GM18498 (cell line): ENCODE measurements around the gene DAG1.
"Not testable (repeated sequence)": the region's sequence is repeated elsewhere in the genome, so short reads cannot be mapped to it uniquely, and the experiment has no call there.

Source experiments
- ATAC-seq: cut with Tn5 transposase; IDR thresholded peaks from one replicate; pipeline ENCODE4 v1.9.1; 2021; ENCODE audit warnings: mild to moderate bottlenecking, moderate library complexity; ENCODE audit not compliant: unreplicated experiment

DAG1 gene

DNA sequence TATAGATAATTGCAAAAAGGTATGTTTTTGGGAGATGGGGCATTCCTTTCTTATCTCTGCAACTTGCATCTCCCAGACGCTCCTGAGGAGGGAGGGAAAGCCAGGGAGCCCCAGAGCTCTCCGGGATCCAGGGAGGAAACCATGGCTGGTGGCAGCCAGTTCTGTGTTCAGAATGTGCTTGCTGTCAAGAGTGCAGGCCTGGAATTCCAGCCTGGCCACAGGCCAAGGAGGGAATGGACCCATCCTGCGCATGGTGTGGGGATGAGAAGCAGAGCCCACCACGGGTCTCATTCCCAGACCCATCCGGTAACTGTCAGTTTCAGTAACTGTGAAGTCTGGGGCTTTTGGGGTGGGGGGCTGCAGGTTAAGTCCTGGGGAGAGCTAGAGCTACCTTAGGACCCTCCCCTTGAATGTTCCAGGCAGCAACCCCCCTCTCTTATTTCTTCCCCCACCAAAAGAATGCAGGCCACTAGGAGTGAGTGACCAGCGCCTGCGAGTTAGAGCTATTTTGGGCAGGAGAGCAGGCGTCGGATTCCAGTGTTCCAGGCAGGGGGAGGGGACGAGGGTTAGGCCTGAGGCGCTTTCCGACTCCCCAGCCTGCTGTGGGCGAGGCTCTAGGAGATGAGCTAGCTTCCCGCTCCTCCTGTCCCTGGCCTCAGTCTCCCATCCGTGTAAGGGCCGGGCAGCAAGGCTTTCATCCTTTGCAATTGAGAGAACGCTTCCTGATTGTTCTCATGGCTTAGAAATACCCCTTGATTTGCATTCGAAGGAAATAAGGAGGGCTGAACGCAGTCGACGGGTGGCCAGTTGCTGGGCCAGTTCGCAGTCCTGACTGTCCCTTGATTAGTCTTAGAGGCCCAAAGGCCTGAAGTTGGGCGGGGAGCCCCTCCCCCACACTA is 781 bp upstream of the DAG1 start:
- ATAC-seq = no peak

DNA sequence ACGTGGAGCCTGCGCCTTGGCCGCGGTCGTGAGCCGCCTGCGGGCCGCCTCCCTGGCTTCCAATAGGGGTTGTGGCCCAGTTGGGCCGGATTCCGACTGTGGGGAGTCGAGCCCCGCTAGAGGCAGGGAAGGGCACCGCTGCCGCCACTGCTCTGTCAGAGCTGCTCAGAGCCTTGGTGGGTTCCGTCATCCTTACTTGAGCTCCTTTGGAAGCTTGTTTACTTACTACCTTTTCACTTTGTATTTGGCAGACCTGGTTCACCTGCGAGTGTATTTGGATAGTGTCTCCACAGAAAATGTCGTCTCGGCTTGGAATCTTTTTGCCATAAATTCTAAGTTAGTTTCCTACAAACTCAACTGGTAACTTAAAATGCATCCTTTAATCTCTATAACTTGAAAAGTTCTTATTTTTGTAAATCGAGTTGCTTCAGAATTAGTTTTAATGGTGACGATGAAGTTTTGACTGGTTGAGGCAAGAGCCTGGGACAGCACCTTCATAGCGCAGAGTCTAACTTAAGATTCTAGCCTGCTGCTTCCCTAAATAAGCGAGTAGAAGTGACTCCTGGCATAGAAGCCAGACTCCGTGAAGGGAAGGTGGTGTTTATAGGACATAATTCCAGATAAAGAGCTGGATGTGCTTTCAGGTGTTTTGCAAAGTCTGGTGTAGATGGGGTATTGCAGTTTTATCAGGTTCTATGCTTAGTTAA is 800 bp downstream of the DAG1 start:
- peak; percentile 17 for ATAC-seq

- no peak for ATAC-seq
These were observed 1.9 kb downstream of the DAG1 start for GRCh38 chr3:49471856-49472495.

- ATAC-seq = no peak
These were observed 6.5 kb downstream of the DAG1 start for GRCh38 chr3:49476563-49476962.

DNA sequence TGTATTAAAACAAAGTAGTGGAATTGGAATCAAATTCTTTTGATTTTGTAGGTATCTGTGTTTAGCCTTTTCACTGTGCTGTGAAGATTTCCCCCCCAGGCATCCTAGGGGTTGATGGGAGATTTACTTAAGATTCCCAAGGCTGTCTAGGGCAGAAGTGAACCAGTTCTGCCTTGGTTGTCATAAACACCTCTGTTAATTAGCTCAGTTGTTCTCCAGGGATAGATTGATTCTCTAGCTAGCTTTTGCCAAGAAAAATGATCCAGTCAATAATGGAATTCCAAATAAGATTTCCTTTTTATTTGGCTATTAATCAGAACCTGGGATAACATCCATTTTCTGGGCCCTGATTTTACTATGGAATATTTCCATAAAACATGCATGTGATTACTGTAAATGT is 12.7 kb downstream of the DAG1 start:
- no peak for ATAC-seq

DNA sequence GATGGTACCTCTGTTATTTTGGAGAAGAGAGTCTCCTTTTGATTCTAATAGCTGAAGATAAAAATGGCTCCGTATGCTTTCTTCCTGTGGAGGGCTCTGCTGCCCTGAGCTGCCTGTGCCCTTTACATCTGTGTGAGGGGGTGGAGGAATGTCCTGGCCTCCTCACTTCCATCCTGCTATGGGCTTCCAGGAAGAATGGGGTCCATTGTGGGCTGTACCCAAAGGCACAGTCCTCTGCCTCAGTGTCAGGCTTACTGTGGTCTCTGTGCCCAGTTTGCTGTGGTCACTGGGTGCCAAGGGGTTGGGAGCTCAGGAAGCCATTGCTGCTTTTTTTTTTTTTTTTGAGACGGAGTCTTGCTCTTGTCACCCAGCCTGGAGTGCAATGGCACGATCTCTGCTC is 14.4 kb downstream of the DAG1 start:
- ATAC-seq = no peak

- no peak for ATAC-seq
These were observed 19.2 kb downstream of the DAG1 start for GRCh38 chr3:49489247-49489646.

GRCh38 chr3:49492969-49493368 is 22.9 kb downstream of the DAG1 start:
- no peak for ATAC-seq

DNA sequence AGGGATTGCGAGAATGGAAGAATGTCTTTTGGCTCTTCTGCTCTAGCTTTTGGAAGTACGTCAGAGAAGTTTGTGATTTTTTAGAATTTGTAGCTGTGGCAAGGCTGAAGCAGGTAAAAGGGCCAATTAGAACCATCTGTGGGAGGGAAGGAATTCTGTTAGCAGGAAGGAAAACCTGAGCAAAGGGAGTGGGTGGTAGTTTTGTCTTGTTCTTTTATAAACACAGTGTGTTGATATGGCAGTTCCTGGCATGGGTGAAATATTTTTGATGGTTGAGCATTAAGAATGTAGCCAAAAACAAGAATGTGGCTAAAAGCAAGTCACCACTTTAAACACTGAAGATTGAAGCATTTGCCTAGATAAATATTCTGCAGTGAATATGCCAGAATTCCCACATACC is 23.8 kb downstream of the DAG1 start:
- no peak for ATAC-seq

- no peak for ATAC-seq
These were observed 25.0 kb downstream of the DAG1 start for GRCh38 chr3:49495023-49495422.

DNA sequence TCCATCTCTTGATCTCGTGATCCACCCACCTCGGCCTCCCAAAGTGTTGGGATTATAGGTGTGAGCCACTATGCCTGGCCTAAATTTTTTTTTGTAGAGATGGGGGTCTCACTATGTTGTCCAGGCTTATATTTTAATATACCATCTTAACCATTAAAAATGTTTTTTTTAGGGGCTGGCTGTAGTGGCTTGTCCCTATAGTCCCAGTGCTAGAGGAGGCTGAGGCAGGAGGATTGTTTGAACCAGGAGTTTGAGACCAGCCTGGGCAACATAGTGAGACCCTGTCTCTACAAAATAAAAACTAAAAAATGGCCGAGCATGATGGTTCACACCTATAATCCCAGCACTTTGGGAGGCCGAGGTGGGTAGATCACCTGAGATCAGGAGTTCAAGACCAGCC is 26.8 kb downstream of the DAG1 start:
- ATAC-seq = not testable (repeated sequence)

DNA sequence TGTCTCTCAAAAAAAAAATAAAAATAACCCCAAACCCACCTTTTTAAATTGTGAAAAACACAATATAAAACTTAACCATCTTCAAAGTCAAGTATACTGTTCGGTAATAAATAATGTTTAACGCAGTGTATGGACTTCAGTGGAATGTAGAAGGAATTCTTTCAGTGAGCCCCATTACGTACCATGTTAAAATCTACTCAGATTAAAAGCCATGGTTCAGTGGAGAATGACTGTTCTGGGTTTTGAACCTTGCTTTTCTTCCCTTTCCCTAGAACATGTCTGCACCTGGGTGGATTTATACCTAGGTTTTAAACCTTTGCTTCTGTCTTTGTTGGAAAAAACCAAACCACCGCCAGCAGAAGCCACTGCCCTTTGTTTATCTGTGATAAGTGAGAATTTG is 27.5 kb downstream of the DAG1 start:
- ATAC-seq = no peak

DNA sequence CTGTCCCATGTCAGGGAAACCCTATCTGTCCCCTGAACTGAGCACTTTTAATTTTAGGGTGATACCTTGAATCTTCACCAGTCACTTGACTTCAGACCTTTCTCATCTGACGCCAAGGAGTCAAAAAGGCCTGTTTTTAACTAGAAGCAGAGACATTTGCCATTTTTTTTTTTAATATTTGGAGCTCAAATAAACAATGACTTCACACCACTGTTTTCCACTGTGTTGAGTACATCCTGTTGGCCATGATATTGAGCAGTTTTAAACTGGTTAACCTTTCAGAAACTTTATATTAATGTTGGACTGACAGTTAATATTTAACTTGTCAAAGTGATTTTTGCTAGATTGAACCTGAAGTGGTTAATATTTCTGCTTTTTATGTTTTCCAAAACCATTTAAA is 28.2 kb downstream of the DAG1 start:
- no peak for ATAC-seq

GRCh38 chr3:49498648-49499047 is 28.6 kb downstream of the DAG1 start:
- ATAC-seq = no peak

DNA sequence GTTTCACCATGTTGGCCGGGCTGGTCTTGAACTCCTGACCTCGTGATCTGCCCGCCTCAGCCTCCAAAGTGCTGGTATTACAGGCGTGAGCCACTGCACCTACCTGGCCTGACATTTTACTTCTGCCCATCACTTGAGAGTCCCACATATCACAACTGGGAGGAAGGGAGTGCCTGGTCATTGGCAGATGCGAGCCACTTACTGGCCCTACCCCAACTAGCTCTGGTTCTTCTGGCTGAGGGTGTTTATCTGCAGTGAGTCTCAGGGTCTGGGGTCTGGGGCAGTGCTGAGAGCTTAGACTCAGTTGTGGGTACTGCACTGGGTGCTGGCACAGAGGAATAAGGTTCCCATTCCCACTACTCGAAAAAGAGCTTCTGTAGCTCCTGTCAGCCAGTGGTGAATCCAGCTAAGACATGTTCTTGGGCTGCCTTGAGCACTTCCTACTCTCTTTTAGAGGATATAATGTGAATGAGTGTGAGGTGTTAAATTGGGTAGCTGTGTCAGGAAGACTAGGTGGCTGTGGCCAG is 30.2 kb downstream of the DAG1 start:
- no peak for ATAC-seq

DNA sequence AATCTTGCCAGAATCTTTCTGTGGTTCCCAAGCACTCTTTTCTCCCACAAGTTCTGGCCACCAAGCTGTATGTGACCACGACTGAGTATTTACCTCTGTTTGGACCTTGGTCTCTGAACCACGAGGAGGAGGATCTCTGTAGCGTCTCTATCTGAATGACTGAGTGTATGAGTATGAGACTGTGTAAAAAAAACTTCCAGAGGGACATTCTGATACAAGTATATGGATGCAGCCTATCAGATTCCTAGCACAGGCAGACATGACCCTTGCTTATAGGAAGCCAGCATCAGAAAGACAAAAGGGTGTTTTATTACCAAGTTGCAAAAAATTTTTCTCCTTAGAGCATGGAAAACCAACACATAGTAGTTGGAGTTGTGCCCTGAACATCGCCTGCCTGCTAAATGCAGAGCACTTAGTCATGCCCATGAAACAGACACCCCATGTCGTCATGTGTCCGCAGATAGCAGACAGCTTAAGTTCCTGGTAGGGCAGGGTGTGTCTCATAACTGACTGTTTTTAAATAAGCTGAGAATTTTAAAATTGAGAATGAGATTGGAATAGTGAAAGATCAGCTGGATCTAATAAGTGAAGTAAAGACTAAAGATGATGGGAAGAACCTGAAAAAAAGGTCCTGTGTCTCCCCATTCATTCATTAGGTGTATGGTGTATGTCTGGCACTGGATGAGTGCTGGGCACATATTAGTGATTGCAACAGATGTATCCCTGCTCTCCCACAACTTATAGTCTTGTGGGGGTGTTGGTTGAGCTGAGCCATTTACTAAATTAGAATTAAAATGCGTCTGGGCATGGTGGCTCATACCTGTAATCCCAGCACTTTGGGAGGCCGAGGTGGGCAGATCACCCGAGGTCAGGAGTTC is 30.9 kb downstream of the DAG1 start:
- ATAC-seq = no peak

- no peak for ATAC-seq
These were observed 31.8 kb downstream of the DAG1 start for GRCh38 chr3:49501842-49502241.

- ATAC-seq = no peak
These were observed 36.8 kb downstream of the DAG1 start for GRCh38 chr3:49506906-49507305.

DNA sequence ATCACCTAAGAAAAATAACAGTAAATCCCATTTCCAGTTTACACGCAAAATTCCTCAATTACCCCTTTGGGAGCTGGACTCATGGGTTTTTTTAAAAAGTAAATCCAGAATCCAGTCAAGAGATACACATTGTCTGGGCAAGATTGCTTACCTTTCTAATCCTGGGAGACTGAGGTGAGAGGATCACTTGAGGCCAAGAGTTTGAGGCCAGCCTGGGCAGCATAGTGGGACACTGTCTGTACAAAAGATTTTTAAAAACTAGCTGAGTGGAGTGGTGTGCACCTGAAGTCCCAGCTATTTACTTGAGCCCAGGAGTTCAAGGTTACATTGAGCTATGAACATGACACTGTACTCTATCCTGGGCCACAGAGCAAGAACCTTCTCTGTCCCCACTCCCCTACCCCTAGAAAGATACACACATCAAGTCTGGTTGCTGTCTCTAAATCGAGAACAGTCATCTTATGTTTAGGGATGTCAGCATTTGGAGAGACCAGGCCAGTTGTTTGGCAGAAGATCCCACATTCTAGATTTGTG is 39.0 kb downstream of the DAG1 start:
- no peak for ATAC-seq

GRCh38 chr3:49511639-49512038 is 41.6 kb downstream of the DAG1 start:
- ATAC-seq = no peak
